ENCODE measurements around the gene ADGRL1. TPM values are rescaled to one million over a fixed set of nuclear protein-coding genes. Genes with fewer than 3 reads are reported as not detected.
A peak's percentile ranks its signal among the peaks of the same experiment; 100 is the strongest.

The ADGRL1 gene
- total and polyA plus RNA-seq, 9 of the 15 experiments (the other 6 are each of a cell fraction or from before 2014, with no cell fraction given) = 0.14 to 37.0 (median 8.6) TPM

- TF ChIP-seq ZNF57 (CRISPR knock-in tag; IDR thresholded peaks at IDR 0.05) = no peak
- TF ChIP-seq HES1 (IDR thresholded peaks at IDR 0.05; ENCODE audit: low read depth) = no peak
- TF ChIP-seq SNRNP70 (optimal IDR thresholded peaks at IDR 0.05; ENCODE audit: low read depth, low read length) = no peak
- TF ChIP-seq CTBP1 (IDR thresholded peaks at IDR 0.05; ENCODE audit: borderline replicate concordance) = peak; percentile 63; the same call in 1 of the 2 replicates
- TF ChIP-seq RREB1 (CRISPR knock-in tag; IDR thresholded peaks at IDR 0.05) = 0 out of 2 replicates have a peak, but pooled peaks have one; percentile 19
- no peak for TF ChIP-seq ESRRB (CRISPR knock-in tag; IDR thresholded peaks at IDR 0.05; ENCODE audit: borderline replicate concordance)
- no peak for TF ChIP-seq CGGBP1 (CRISPR knock-in tag; IDR thresholded peaks at IDR 0.05)
- no peak for TF ChIP-seq ZBED1 (IDR thresholded peaks at IDR 0.05)
- TF ChIP-seq ZBTB26 (CRISPR knock-in tag; IDR thresholded peaks at IDR 0.05) = no peak
- peak; percentile 87 for TF ChIP-seq ZNF592 (IDR thresholded peaks at IDR 0.05)
- TF ChIP-seq POLR3A (IDR thresholded peaks at IDR 0.05; ENCODE audit: borderline replicate concordance, extremely low read depth, insufficient read depth, insufficient read length) = no peak
- no peak for TF ChIP-seq HNRNPLL (IDR thresholded peaks at IDR 0.05; ENCODE audit: low read depth, low read length, poor library complexity, severe bottlenecking)
- TF ChIP-seq KAT2B (IDR thresholded peaks at IDR 0.05; ENCODE audit: low read depth, low read length) = no peak
- TF ChIP-seq ZBTB17 (CRISPR knock-in tag; IDR thresholded peaks at IDR 0.05) = 0 out of 2 replicates have a peak, but pooled peaks have one; percentile 14
These were observed 87.6 kb downstream of the ADGRL1 start (continued) for GRCh38 chr19:14118165-14119051.
